Pancreas (tissue), 10 donors: Measurements from ENCODE around the gene CSF1R. TPM values are rescaled to one million over a fixed set of nuclear protein-coding genes. Genes with fewer than 3 reads are reported as not detected.
A peak's percentile ranks its signal among the peaks of the same experiment; 100 is the strongest.

Source experiments
- ATAC-seq, 4 donors: fragments of 200-7000 bp; cut with Tn5 transposase; one replicate each; pipeline versions ENCODE4 v1.8.0 to v1.9.1; 2020; ENCODE audit warnings: mild to moderate bottlenecking in 4 of 4, moderate library complexity in 4 of 4
- DNase-seq, 6 donors: peaks; one replicate each; pipeline ENCODE4 v3.0.0-alpha.2; 2020
- FAIRE-seq: peaks from 2 replicates; lab custom pipeline; 2012; peaks lifted over from hg19 to GRCh38; lab: Jason Lieb, UNC
- H3K27ac ChIP-seq, 4 donors: fragments of 200-600 bp; sonication (generic); 1 replicate in 3 of 4; 2 replicates in 1 of 4; pipeline versions ENCODE4 v1.5.0 to v1.8.0; 2020
- H3K27me3 ChIP-seq, 4 donors: fragments of 200-600 bp; one replicate each; pipeline ENCODE4 v1.8.0; 2021
- H3K36me3 ChIP-seq, 3 donors: fragments of 200-600 bp; sonication (generic) in 1 of 3; one replicate each; pipeline versions ENCODE4 v1.5.0 to v1.8.0; 2020 to 2021
- H3K4me1 ChIP-seq, 3 donors: fragments of 200-600 bp; one replicate each; pipeline ENCODE4 v1.8.0; 2021
- H3K4me3 ChIP-seq, 4 donors: fragments of 200-600 bp; sonication (generic) in 2 of 4; one replicate each; pipeline versions ENCODE4 v1.5.0 to v1.8.0; 2020 to 2021
- H3K9me3 ChIP-seq, 4 donors: fragments of 200-600 bp; one replicate each; pipeline ENCODE4 v1.8.0; 2021
- CTCF ChIP-seq, 4 donors: fragments of 200-600 bp; sonication (generic) in 3 of 4; IDR thresholded peaks; one replicate each; pipeline versions ENCODE4 v1.5.0 to v1.8.0; 2021; ENCODE audit warnings: antibody characterized with exemption in 4 of 4
- WGBS, 2 donors: extraction: QIAGEN DNeasy Blood & Tissue Kit; methylation state at CpG; one replicate each; pipeline ENCODE4 v1.1.7; 2013; 5-methylcytosine and 5-hydroxymethylcytosine counted together
- intact Hi-C, 3 donors: fragments of 100-400 bp; cut with DNase I; formaldehyde crosslinking; loops; one replicate each; pipeline versions ENCODE4 v1.11.1 to v1.14.2; 2022
- polyA plus RNA-seq, 2 donors: library from polyadenylated mRNA; stranded (reverse); fragments of 200-250 nt; gene quantifications; one replicate each; pipeline ENCODE4 v1.2.3, GENCODE V29; 2013
- total RNA-seq, 6 donors: library from RNA; stranded (reverse); fragmentation: NEBNext Ultra II Directional in 4 of 6; extraction: Animal tissue kit (Norgen Biotek cat#: 25700) in 4 of 6; gene quantifications; one replicate each; pipeline versions ENCODE4 v1.2.1 to v1.2.4, GENCODE V29; 2021 to 2023
- donor health status: healthy with polysubstance abuse.
- donor health status: DM: no; HTN: no; CAD: no; lungs with moderate emphysema.
- donor health status: DM: no; HTN: no; CAD: no.
- donor health status: control.
- donor health status: control.
- donor health status: Bipolar disorder and iron deficiency.
- donor health status: DM: yes; HTN: yes; CAD: no.
- donor health status: DM: no; HTN: no; CAD: no.
- donor health status: DM: no; HTN: no; CAD: no.
- donor health status: DM: yes; HTN: yes; CAD: no.

Gene CSF1R
- total and polyA plus RNA-seq, 8 donors = 1.4 to 51.2 (median 4.1) TPM

- DNase-seq (no peak), ATAC-seq (no peak), FAIRE-seq (no peak)
- no peak for TF ChIP-seq CTCF (IDR thresholded peaks at IDR 0.05)
- no peaks in the 10 kb centered on the region for H3K9me3 ChIP-seq
- no peak overlapping the region for H3K4me3 ChIP-seq
- no peaks in the 10 kb centered on the region for H3K27me3 ChIP-seq
- no peaks in the 10 kb centered on the region for H3K36me3 ChIP-seq
- no peak overlapping the region for H3K27ac ChIP-seq
- WGBS, 2 donors = 86 to 94% methylated on average over 6 of the region's 6 CpGs
- no peaks in the 10 kb centered on the region for H3K4me1 ChIP-seq
- intact Hi-C loops = no loop called here
Observed at GRCh38 chr5:150068071-150068470, 18.3 kb downstream of the CSF1R start.

GRCh38 chr5:150067405-150067960 is 18.9 kb downstream of the CSF1R start:
- Histone ChIP-seq H3K27me3 (no peaks in the 10 kb centered on the region), H3K36me3 (no peaks in the 10 kb centered on the region), H3K9me3 (no peaks in the 10 kb centered on the region), H3K4me3 (no peak overlapping the region), H3K4me1 (no peaks in the 10 kb centered on the region), H3K27ac (no peak overlapping the region)
- no peak for TF ChIP-seq CTCF (IDR thresholded peaks at IDR 0.05)
- DNase-seq = no peak
- ATAC-seq = no peak
- intact Hi-C loops = no loop called here
- FAIRE-seq = no peak
- 81 to 90% methylated on average over 6 of the region's 6 CpGs for WGBS, 2 donors

- H3K36me3 ChIP-seq = no peaks in the 10 kb centered on the region
- DNase-seq (no peak), ATAC-seq (peak in 1 of 4 donors; percentile 25), FAIRE-seq (no peak)
- TF ChIP-seq CTCF (IDR thresholded peaks at IDR 0.05) = no peak
- H3K27me3 ChIP-seq = no peaks in the 10 kb centered on the region
- no peak overlapping the region for H3K27ac ChIP-seq
- no peak overlapping the region for H3K4me3 ChIP-seq
- WGBS, 2 donors = 77 to 96% methylated on average over 2 of the region's 2 CpGs
- H3K9me3 ChIP-seq = no peaks in the 10 kb centered on the region
- H3K4me1 ChIP-seq = no peaks in the 10 kb centered on the region
- intact Hi-C loops = no loop called here
Observed at GRCh38 chr5:150066901-150067396, 19.4 kb downstream of the CSF1R start.

- no peaks in the 10 kb centered on the region for H3K9me3 ChIP-seq
- no peak for TF ChIP-seq CTCF (IDR thresholded peaks at IDR 0.05)
- intact Hi-C loops = no loop called here
- DNase-seq (no peak), ATAC-seq (no peak), FAIRE-seq (no peak)
- H3K4me1 ChIP-seq = no peaks in the 10 kb centered on the region
- 79 to 89% methylated on average over 5 of the region's 5 CpGs for WGBS, 2 donors
- no peak overlapping the region for H3K4me3 ChIP-seq
- no peaks in the 10 kb centered on the region for H3K36me3 ChIP-seq
- H3K27me3 ChIP-seq = no peaks in the 10 kb centered on the region
- H3K27ac ChIP-seq = no peak overlapping the region
Observed at GRCh38 chr5:150066436-150066835, 19.9 kb downstream of the CSF1R start.

- Histone ChIP-seq H3K27me3 (no peaks in the 10 kb centered on the region), H3K4me3 (no peak overlapping the region), H3K27ac (no peak overlapping the region), H3K4me1 (no peaks in the 10 kb centered on the region), H3K36me3 (no peaks in the 10 kb centered on the region), H3K9me3 (no peaks in the 10 kb centered on the region)
- no peak for TF ChIP-seq CTCF (IDR thresholded peaks at IDR 0.05)
- intact Hi-C loops = no loop called here
- FAIRE-seq = no peak
- WGBS, 2 donors = 50 to 56% methylated on average over 10 of the region's 10 CpGs
- ATAC-seq = peak in 3 of 4 donors; percentile 48 to 71 (median 52)
- no peak for DNase-seq
Observed at GRCh38 chr5:150065886-150066285, 20.5 kb downstream of the CSF1R start.
